GM19468 (cell line): ENCODE results near the gene GAS2.

Source experiments
- ATAC-seq: cut with Tn5 transposase; IDR thresholded peaks from one replicate; pipeline ENCODE4 v1.9.1; 2021; ENCODE audit warnings: mild to moderate bottlenecking, moderate library complexity, moderate number of reproducible peaks; ENCODE audit not compliant: unreplicated experiment; ENCODE audit errors: extremely low read depth

Gene GAS2

DNA sequence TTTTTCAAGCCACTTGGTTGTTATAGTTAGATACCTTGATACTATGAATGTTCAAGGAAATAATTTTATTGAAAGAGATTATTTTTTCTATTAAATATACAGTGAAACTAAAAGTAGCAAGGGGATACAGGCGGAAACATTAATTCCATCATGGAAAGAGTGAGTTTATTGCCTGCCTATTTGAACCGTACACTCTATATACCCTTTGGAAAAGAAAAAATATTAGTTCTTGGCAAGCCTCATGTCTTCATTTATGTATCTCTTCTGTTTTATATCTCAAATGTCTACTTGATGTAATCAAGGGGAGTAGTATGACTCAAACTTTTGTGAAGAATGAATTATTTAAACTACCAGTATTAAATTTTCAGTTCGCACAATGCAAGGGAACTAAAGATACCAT is 54.0 kb downstream of the GAS2 start:
- no peak for ATAC-seq

DNA sequence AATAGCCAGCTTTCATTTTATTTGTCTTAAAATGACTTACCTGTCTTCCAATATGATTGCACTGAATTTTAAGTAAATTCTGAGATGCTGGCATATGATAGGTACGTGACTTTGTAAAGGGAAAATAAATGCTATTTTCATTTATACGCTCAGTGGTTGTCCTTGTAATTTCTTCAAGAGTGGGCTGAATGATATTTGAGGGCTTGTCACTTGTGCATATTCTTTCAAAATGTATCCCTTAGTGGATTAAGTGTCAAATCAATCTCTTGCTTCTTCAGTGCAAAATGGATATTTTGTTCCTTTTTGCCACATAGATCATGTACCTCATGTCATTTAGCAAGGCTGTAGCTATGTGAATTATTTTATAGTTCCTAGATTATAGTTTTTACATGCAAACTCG is 56.9 kb downstream of the GAS2 start:
- no peak for ATAC-seq

DNA sequence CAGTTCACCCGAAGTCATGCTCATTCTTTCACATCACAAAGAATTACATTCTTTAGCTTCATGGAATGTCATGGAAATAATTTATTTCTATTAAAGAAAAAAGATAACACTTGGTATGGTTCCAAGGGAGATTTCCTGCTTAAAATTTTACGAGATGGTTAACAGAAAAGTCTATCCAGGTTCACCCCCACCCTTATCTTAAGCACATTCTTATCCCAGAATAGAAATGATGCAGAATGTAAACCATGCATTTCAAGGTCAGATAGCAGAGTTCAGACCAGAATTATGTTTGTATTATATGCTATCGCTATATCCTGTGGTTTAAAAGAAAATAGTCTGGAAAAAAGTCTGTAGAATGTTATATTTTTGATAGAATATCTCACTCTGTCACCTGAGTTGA is 58.7 kb downstream of the GAS2 start:
- no peak for ATAC-seq

DNA sequence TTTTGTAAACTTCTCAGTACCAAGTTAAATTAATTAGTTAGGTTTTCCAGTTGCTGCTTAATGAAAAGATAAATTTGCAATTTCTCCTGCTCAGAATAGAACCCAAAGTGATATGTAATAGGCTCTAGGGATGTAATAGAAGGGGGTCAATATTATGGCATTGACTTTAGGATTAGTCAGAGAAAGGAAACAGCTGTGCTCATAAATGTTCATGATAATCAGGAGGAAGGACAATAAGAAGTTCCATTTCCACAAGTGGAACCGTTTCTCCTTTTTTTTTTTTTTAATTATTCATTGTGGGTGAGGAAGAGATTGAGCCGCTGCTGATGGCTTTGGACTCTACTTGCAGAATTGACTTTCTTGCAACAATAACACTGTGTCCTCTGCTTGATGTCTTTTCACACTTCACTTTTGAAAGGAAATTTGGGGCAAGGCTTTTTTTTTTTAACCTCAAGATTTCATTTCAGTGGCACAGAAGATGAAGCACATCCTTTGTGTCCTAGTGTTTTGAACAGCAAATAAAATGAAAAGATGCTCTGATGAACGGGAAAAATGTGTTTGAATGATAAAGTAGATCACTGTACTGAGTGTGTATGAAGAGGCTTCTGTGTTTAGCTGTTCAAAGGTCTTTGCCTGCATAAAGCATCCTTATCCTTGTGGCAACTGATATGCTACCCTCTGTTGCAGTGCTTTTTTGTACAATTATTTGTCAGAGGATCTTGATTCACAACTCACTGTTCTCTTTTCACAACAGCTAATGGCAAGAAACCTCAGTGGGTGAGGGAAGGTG is 62.4 kb downstream of the GAS2 start:
- ATAC-seq: no peak

DNA sequence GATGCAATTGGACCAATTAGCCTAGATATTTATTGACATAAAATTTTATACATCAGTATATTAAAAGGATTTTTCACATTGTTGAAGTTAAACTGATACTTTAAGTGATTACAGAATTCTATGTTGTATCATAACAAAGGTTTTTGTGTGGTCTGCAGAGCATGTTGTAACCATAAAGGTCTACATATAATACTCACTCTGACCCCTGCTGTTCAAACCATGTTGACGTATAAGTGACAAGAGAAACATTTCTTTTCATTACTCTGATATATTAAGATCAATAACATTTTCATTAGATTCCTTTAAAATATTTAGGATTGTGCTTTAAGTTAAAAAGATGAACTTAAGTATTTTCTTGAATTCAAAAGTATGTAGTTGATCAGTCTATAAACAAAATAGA is 63.9 kb downstream of the GAS2 start:
- ATAC-seq: no peak

DNA sequence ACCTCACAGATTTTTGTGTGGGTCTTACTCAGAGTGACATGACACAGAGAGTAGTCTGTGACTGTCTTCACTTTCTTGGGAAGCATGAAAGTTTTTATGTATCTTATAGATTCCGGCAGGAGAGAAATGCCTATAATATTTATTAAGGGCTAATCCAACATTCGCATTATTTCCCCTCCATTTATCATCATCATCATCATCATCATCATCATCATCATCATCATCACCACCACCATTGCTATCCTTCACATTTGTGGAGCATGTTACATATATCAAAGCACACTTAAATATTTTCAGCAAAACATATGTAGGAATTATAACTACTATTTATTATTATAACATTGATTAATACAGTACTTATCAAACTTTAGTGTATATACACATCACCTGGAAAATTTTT is 66.2 kb downstream of the GAS2 start:
- ATAC-seq: no peak

DNA sequence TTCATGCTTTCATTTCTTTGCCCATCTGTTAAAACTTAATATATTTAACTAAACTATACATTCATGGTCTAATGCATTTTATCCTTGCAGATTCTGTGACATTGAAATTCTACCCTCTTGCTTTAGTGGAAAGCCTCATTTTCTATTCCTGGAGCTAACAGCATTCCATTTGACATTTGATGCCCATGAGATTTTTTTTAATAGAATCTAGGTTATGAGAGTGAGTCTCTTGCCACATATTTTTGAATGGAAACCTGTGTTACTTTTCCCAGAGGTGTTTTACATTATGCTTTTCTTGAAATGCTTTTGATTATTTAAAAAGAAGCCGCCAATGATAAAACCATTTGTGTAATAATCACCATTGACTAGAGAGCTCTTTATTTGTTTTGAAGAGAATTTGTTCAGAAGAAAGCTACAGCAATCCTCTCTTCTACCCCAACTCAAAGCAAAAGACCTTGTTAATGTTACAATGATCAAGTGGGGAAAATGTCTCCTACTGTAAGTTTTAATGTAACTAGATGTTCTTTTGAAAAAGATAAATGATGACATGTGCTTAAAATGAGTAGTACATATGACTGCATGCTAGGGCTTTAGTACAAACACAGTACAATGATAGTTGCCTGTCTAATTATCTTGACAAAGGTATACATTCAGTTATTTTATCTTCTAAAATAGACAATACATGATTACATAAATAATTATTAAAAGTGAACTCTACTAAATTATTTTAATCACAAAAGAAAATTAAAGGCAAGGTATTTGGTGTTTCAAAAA is 67.3 kb downstream of the GAS2 start:
- ATAC-seq: no peak

DNA sequence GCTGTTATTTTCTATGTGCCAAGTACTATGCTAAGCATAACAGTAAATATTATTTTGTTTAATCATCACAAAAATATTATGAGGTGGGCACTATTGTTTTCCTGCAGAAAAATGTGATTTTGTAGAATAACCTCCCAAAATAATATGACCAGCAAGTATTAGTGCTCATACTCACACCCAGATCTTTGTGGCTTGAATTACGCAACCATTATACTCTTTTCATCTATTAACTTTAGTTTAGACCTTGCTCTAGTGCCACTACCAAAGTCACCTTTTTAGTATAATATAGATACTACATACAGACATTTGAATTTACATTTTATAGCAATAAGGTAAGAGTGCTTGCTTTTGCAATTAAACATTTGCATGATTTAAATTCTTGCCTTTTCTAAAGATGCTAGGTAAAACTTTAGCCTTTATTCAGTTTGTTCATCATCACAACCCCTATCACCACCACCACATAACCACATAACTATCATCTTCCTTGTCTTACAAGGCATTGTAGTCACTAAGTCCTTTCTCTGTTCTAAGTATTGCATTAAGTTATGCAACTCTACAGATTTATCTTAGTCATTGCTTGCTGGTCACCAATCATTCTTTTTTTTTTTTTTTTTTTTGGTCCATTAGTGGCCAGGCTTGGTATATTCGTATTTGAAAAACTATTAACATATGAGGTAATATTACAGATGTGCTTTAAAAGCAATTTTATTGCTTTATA is 68.4 kb downstream of the GAS2 start:
- ATAC-seq: no peak

DNA sequence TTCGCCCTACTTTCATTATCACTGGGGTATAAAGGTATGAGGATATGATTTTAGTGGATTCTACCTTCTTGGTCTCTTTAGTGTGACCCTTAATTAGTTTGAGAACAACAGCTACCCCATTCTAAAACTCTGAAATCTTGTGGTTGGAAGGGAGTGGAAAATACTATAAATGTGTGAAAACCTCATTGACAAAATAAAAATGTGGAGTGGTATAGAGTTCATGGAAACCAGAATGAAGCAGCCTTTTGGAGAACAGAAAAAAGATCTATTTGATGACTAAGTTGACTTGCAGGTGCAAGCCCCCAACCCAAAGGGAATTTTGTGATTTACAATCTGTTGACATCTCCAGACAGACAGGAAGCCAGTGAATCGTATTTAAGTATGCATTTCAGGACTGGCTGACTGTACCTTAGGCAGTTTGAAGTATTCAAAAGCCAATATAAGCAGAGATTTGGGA is 75.8 kb downstream of the GAS2 start:
- no peak for ATAC-seq

DNA sequence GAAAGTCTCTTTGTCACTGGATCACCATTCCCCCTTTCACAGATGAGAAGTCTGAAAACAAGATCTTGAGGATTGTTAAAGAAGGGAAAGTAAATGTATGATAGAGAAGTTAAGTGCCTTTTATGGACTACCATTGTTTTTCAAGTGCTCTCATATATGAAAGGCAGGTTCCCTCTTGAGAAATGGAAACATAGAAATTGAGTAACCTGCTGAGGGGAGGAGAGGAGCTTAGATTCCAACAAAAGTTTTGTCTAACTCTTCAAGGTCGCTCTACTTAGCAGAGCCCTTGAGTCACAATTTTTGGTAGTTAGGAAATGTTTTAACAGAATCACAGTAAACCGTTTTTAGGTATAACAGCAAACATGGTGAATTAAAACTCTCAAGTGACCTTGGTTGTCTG is 83.1 kb downstream of the GAS2 start:
- ATAC-seq: no peak

DNA sequence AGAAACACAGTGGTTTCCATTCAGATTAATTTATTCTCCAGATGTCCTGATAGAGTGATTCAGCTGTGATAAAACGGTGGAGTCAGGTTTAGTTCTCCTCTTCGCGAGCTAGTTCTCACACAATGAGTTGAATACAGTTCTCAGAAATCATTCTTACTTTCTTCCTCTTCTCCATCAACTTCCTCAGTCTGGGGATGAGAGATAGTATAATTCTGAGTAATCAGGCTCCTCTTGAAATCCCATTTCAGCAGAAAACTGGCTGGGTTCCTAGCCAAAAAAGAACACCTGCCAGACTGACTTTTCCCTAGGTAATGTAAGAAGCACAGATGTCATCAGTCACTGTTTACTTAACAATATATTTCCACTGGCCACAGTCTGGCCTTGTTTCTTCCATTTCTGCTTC is 86.5 kb downstream of the GAS2 start:
- ATAC-seq: no peak

DNA sequence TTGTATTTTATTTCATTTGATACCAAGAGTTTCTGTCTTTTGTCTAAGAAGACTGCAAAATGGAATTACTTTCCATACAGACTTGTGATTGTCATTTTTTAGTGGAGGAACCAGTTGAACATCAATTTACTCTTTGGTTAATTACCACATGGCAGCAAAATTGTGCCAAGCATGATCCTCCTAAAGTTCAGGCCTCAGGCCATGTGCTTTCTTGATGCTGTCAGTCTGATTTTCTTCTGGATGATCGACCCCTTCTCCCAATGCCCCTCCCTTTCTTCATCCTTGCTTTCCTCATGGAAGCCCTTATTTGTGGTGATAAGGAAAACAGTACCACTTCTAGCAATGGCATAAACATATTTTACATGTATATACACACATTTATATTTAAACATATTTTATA is 87.0 kb downstream of the GAS2 start:
- no peak for ATAC-seq

DNA sequence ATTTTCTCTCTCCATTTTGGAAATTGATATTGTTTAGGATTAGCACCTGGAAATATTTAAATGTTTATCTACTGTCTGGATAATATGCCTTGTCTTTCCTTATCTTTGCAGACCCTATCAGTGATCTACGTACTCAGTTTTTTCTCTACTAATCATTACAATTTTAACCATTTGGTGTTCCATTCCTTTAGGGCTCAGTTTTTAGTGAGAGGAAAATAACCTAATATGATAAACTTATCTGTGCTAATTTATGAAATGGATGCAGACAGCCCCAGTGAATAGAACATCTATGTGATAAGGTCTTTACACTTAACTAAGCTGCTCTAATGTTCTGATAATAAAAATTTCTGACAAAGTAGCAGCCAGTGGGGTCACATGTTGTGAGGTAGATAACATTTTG is 94.7 kb downstream of the GAS2 start:
- no peak for ATAC-seq

DNA sequence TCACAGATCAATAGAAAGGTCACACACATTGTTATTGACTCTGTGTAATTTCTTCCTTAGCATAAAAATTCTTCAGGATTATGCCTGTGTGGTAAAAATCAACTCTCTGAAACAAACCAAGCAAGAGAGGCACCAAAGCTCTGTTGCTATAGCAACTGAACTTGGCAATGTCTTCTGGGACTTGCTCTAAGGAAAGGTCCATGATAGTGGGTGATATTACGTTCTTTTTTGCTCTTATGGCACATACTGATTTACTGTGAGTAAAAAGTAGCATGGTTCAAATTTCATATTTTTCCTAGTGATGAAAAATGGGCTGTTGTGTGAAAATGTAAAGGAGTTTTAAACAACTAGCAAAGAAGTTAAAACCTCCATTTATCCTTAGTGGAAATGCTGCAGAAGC is 96.8 kb downstream of the GAS2 start:
- no peak for ATAC-seq

DNA sequence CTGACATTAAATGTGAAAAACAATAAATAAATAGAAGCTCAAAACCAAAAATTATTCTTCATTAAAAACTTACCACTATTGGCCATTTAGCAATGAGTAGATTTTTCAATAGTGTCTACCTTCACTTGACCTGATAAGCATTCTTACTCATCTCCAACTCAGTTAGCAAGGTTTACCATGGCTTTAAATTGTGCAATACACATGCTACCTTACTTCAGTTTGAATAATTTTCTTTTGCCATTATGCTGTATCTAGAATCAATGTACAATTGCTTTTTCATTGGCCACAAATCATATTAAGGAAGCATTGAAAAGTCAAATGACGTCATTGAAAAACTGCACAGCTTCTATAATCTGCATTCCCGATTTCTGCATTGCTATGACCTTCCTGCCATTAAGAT is 98.3 kb downstream of the GAS2 start:
- no peak for ATAC-seq

DNA sequence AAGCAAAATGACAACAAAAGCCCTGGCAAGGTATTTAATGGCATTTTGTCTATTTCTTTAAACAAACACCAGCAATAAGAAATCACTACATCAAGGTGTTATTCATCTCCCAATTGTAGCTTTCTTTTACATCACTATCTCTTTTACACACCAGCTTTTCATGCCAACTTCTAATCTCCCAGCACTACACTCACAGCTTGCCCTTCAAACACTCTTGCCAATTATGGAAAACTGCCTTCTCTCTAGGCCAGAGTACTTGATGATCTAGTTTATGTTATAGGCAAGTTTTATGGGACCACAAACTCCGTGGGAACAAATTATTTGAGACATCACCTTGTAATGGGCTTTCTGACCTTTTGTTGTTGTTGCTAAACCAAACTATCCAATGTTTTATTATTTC is 101.9 kb downstream of the GAS2 start:
- no peak for ATAC-seq

DNA sequence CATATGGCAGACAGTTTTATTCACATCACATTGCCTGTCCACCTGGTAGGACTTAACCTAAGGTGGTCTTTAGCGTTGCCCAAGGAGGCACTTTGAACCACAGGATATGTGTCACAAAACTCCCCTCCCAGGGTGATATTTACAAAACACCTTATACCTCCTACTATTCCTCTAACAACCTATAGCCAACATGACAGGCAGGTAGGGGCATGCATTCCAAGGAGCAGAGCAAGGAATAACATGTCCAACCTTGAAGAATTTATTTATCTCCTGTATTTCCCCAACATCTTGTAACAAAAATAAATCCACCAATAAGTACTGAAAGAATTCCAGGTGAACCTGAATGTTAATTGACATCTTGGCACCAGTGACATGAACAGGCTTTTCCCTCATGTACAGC is 102.7 kb downstream of the GAS2 start:
- no peak for ATAC-seq

DNA sequence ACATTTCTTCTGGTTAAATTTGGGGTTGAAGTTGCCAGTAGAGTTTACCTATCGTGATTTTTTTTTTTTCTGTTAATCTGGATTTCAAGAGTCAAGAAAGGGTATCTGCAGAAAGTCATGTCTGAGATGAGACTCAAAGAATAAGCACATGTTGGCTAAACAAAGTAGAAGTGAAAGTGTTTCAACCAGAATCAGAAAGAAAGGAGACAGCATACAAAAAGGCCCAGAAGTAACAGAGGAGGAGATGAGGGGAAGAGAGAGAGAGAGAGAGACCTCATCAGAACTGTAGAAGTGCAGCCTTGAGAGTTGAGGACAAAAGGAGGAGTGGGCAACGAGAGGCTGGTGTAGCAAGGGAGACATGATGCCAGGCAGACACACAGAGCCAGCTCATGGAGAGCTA is 108.3 kb downstream of the GAS2 start:
- peak; percentile 64 for ATAC-seq

DNA sequence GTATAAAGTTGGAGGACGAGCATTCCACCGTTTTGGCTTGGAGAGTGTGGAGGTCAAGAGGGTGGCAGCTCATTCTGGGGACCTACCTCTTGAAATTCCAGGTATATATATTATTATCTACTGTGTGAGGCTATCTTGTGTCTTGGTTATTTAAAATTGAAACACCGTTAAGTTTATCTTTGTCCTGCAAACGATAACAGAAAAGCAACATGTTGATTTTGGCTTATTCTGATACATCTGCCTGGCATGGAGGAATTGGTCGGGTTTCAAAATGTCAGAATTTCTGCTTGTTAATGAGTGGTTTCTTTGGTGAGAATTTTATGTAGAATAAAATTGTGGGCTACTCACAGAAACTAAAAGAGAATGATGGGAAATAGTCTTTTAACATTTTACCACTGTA is 108.8 kb downstream of the GAS2 start:
- ATAC-seq: no peak

DNA sequence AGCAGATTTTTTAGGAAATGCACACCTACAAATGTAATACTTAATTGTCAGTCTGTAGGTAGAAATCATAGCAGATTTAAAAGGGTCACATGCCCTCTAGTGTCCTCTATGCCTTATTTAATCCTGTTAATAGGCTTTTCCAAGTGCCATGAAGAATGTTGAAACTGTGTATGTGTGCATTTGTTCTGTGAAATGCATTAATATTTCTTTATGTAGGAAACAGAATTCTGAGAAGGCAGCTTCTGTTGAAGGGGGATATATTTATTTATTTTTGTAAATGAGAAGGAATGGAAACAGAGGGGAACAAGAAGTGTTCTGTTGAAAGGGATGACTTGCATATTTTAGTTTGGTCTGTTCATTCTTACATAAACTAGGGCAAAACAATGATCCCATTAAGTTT is 112.2 kb downstream of the GAS2 start:
- ATAC-seq: no peak

DNA sequence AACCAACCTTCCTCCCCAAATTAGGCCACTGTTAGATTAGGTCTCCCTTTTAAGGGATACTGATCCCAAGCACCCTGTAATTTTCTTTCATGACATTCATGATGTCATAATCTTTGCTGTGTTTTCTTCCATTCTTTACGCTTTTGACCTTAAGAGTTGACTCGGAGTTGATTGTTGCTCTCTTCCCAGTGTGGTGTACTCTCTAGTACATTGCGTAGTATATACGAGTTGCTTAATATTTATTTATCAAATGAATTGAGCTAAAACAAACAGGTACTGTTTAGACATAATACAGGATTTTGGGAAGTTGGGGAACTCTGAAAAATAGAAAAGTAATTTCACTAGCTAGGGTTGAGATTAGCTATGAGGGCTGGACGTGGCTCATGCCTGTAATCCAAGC is 113.4 kb downstream of the GAS2 start:
- no peak for ATAC-seq
